Gastroesophageal sphincter (tissue), 4 donors: ENCODE data around the gene UMODL1. TPM values are rescaled to one million over a fixed set of nuclear protein-coding genes. Genes with fewer than 3 reads are reported as not detected.

Experiments used
- ATAC-seq: fragments of 150-250 bp; one replicate; pipeline ENCODE4 v1.9.1; 2016; ENCODE audit warnings: mild to moderate bottlenecking, moderate library complexity
- H3K27ac ChIP-seq, 4 donors: fragments of 200-600 bp; sonication (generic) in 3 of 4; 1 replicate in 3 of 4; 2 replicates in 1 of 4; pipeline ENCODE4 v1.5.1; 2016 to 2019
- H3K27me3 ChIP-seq: fragments of 200-600 bp; sonication (generic); one replicate; pipeline ENCODE4 v1.5.1; 2019
- H3K36me3 ChIP-seq, 2 donors: fragments of 200-600 bp; sonication (generic); one replicate each; pipeline ENCODE4 v1.5.1; 2019; ENCODE audit warnings: control low read depth in 1 of 2
- H3K4me1 ChIP-seq, 3 donors: fragments of 200-600 bp; sonication (generic); 1 replicate in 2 of 3; 2 replicates in 1 of 3; pipeline ENCODE4 v1.5.1; 2016 to 2019; ENCODE audit warnings: control low read depth in 2 of 3
- H3K4me3 ChIP-seq, 2 donors: fragments of 200-600 bp; sonication (generic); one replicate each; pipeline ENCODE4 v1.5.1; 2019; ENCODE audit warnings: mild to moderate bottlenecking in 1 of 2, moderate library complexity in 1 of 2
- H3K9me3 ChIP-seq, 3 donors: fragments of 200-600 bp; sonication (generic); one replicate each; pipeline ENCODE4 v1.5.1; 2017 to 2019; ENCODE audit warnings: control low read depth in 2 of 3
- EP300 ChIP-seq: sonication (generic); formaldehyde crosslinking; IDR thresholded peaks from one replicate; pipeline ENCODE4 v1.6.1; 2017; ENCODE audit warnings: antibody characterized with exemption, mild to moderate bottlenecking
- POLR2A ChIP-seq, 2 donors: fragments of 450-650 bp; IDR thresholded peaks; one replicate each; pipeline ENCODE4 v1.6.1; 2017; ENCODE audit warnings: antibody characterized with exemption in 2 of 2, mild to moderate bottlenecking in 2 of 2, moderate library complexity in 1 of 2
- POLR2AphosphoS5 ChIP-seq: sonication (generic); formaldehyde crosslinking; IDR thresholded peaks from one replicate; pipeline ENCODE4 v1.6.1; 2017; ENCODE audit warnings: antibody characterized with exemption
- WGBS, 2 donors: methylation state at CpG; one replicate each; pipeline ENCODE4 v1.1.5; 2018; ENCODE audit warnings: low coverage in 1 of 2; 5-methylcytosine and 5-hydroxymethylcytosine counted together
- total RNA-seq, 4 donors: library from RNA; depleted of rRNA; stranded (reverse); fragments of >200 nt; gene quantifications; one replicate each; pipeline ENCODE4 v1.1.0, GENCODE V29; 2016
- TF ChIP-seq, protein P1 (sequence below), 4 experiments: fragments of 200-600 bp in 2 of 4; fragments of 450-650 bp in 2 of 4; sonication (generic) in 1 of 4; IDR thresholded peaks; one replicate each; pipeline ENCODE4 v1.5.1; 2017 to 2019; ENCODE audit warnings: antibody characterized with exemption in 4 of 4, mild to moderate bottlenecking in 2 of 4, moderate library complexity in 2 of 4

Gene UMODL1
- total RNA-seq, 4 donors from 2014 or later, result not detected

DNA sequence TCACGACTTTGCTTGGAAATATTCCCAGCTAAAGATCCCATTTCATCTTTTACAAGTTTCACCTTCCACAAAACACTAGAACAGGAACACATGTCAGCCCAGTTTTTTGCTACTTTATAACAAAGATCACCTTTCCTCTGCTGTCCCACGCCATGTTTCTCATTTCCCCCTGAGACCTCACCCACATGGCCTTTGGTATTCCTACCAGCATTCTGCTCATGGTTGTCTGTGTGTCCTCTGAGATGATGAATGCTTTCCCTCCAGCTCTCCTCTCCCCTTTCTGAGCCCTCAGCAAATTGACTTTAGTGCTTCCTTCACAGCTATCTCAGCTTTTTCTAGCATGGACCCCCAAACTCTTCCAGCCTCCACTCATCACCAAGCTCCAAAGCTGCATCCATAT lies 115.5 kb downstream of the UMODL1 start:
- H3K27me3 ChIP-seq, result no peaks in the 10 kb centered on the region
- peaks cover 0 to 15% (median 0%) of the 10 kb centered on the region in 3 donors for H3K4me1 ChIP-seq
- no peaks in the 10 kb centered on the region for H3K9me3 ChIP-seq
- no peak overlapping the region for H3K27ac ChIP-seq
- H3K36me3 ChIP-seq, result no peaks in the 10 kb centered on the region
- TF ChIP-seq, protein P1, sequence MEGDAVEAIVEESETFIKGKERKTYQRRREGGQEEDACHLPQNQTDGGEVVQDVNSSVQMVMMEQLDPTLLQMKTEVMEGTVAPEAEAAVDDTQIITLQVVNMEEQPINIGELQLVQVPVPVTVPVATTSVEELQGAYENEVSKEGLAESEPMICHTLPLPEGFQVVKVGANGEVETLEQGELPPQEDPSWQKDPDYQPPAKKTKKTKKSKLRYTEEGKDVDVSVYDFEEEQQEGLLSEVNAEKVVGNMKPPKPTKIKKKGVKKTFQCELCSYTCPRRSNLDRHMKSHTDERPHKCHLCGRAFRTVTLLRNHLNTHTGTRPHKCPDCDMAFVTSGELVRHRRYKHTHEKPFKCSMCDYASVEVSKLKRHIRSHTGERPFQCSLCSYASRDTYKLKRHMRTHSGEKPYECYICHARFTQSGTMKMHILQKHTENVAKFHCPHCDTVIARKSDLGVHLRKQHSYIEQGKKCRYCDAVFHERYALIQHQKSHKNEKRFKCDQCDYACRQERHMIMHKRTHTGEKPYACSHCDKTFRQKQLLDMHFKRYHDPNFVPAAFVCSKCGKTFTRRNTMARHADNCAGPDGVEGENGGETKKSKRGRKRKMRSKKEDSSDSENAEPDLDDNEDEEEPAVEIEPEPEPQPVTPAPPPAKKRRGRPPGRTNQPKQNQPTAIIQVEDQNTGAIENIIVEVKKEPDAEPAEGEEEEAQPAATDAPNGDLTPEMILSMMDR (IDR thresholded peaks at IDR 0.05), result no peak
- no peak for TF ChIP-seq POLR2AphosphoS5
- no peak for ATAC-seq
- 65 to 69% methylated on average over 2 of the region's 2 CpGs for WGBS, 2 donors
- no peak overlapping the region for H3K4me3 ChIP-seq

DNA sequence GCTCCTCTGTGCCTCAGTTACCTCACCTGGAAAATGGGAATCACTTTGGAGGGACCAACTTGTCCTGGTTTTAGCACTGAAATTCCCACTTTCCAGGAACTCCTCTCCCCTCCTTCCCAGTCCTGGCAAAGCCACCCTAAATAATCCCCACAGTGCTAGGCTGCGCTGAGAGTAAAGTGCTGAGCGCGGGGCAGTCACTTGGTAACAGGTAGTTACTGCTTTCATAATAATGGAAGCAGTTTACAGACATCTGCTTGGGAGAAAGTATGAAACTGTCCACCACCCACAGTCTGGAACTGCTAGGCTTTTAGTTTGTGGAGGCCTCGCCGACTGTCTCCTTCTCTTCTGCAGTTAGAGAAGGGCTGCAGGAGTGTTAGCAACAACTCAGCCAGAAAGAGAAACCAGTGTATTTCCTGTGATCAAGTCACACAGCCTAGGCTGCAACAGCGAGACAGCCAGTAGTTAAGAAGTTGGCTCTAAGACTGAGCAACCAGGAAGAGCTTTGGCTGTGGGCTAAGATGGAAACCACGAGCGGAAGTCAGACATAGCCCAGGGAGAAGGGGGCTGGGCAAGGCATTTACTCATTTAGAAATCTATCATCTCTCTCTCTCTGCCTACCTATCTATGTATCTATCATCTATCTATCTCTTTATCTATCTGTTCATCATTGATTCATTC lies 117.0 kb downstream of the UMODL1 start:
- H3K4me3 ChIP-seq, result no peak overlapping the region

DNA sequence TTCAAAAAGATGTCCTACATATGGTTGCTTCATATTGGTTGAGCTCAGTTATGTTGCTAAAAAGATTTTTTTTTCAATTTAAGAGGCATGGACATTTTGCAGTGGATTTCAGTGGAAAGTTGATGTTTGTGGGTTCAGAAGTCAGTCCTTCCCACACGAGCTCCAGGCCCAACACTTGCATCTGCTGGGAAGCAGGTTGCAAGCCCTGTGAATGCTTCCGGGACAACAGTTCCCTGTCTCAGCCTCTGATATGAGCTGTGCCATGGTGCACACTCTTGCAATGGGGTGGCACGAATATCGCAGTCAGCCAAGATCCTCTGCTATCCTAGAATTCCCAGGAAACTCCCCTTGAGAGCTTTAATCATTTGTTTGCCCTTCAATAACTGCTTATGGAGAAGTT lies 117.5 kb downstream of the UMODL1 start:
- no peaks in the 10 kb centered on the region for H3K9me3 ChIP-seq

More for the DNA sequence above, 117.0 kb downstream of the UMODL1 start:
- Histone ChIP-seq H3K27ac (peak overlapping the region in 3 of 4 donors; percentile 56 to 64 (median 60)), H3K9me3 (no peaks in the 10 kb centered on the region), H3K4me1 (peaks cover 0 to 11% (median 0%) of the 10 kb centered on the region in 3 donors), H3K27me3 (no peaks in the 10 kb centered on the region), H3K36me3 (no peaks in the 10 kb centered on the region)
- 40 to 84% methylated on average over 5 of the region's 8 CpGs for WGBS, 2 donors
- peak; percentile 70 for ATAC-seq
- TF ChIP-seq POLR2A (IDR thresholded peaks at IDR 0.05) (no peak), POLR2AphosphoS5 (no peak), EP300 (no peak)
- TF ChIP-seq, protein P1 (IDR thresholded peaks at IDR 0.05), result no peak

DNA sequence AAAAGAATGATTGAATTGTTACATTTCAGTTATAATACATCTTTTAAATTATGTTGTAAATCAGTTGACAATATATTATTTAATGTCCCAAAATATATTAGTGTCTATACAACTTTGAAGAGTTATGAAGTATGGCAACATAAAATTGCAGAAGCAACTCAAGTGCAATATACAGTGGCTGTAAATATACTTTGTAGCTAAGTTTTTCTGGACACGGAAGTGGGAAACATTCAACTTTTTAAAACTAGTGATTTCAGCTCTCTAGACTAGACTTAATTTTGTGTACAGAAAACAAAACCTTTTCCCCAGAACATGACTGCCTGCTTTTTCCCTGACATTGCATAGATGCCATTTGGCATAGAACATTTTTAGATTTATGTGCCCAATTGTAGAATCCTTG lies 118.3 kb downstream of the UMODL1 start:
- no peak for ATAC-seq
- Histone ChIP-seq H3K27ac (no peak overlapping the region), H3K27me3 (no peaks in the 10 kb centered on the region), H3K36me3 (no peaks in the 10 kb centered on the region), H3K4me1 (peaks cover 0 to 9% (median 0%) of the 10 kb centered on the region in 3 donors), H3K9me3 (no peaks in the 10 kb centered on the region), H3K4me3 (no peak overlapping the region)
- WGBS, 2 donors, result 64 to 83% methylated on average over 1 of the region's 1 CpG
- no peak for TF ChIP-seq POLR2A (IDR thresholded peaks at IDR 0.05)
- TF ChIP-seq EP300, result no peak
- TF ChIP-seq, protein P1 (IDR thresholded peaks at IDR 0.05), result no peak
- TF ChIP-seq POLR2AphosphoS5, result no peak

More for the DNA sequence above, 117.5 kb downstream of the UMODL1 start:
- Histone ChIP-seq H3K4me3 (no peak overlapping the region), H3K27me3 (no peaks in the 10 kb centered on the region), H3K36me3 (no peaks in the 10 kb centered on the region), H3K27ac (peak overlapping the region in 3 of 4 donors; percentile 56 to 64 (median 60)), H3K4me1 (peaks cover 0 to 9% (median 0%) of the 10 kb centered on the region in 3 donors)
- no peak for ATAC-seq
- 70 to 90% methylated on average over 2 of the region's 4 CpGs for WGBS, 2 donors
- no peak for TF ChIP-seq EP300
- no peak for TF ChIP-seq POLR2A (IDR thresholded peaks at IDR 0.05)
- TF ChIP-seq POLR2AphosphoS5, result no peak

DNA sequence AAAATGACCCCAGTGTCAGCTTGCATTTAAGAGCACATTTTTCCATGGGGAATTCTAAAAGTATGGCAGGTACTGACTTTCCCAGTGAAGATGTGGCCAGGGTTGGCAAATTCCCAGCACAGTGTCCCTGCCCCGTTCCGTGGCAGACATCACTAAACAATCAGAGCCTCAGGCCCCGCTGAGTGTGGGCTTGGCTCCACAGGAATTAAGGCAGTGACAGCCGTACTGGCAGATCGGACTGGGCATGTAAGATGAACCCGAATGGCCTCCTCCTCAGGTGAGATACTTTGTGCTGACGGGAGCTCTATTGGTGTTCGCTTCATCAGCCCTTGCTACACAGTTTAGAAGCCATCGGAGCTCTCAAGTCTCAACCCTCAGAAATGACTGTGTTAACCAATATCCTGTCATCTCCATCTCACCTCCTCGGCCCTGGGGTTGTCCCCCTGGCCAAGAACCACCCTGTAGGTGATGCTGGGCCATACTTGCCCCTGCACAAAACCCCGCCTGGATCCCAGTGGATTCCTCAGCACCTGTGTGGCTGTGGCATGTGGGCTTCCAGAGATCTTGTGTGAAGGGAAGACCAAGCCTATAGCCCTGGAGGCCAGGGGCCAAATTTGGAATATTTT lies 118.9 kb downstream of the UMODL1 start:
- Histone ChIP-seq H3K9me3 (no peaks in the 10 kb centered on the region), H3K4me3 (no peak overlapping the region), H3K27ac (no peak overlapping the region), H3K4me1 (peaks cover 0 to 9% (median 0%) of the 10 kb centered on the region in 3 donors), H3K27me3 (no peaks in the 10 kb centered on the region), H3K36me3 (no peaks in the 10 kb centered on the region)
- ATAC-seq, result no peak
- WGBS, 2 donors, result 60 to 94% methylated on average over 1 to 8 of the region's 11 CpGs
- TF ChIP-seq, protein P1 (IDR thresholded peaks at IDR 0.05), result no peak
- TF ChIP-seq POLR2AphosphoS5 (no peak), POLR2A (IDR thresholded peaks at IDR 0.05) (no peak), EP300 (no peak)
